Peyer's patch (tissue), 4 donors: Measurements from ENCODE around the gene TOM1L1.

Source experiments
- POLR2A ChIP-seq, 2 donors: fragments of 450-650 bp; IDR thresholded peaks; one replicate each; pipeline ENCODE4 v1.5.1; 2017; ENCODE audit warnings: antibody characterized with exemption in 2 of 2, mild to moderate bottlenecking in 2 of 2, moderate library complexity in 2 of 2
- TF ChIP-seq, protein P1 (sequence below), 6 experiments: fragments of 450-650 bp in 4 of 6; fragments of 200-600 bp in 2 of 6; sonication (generic) in 1 of 6; IDR thresholded peaks; one replicate each; pipeline ENCODE4 v1.5.1; 2017 to 2019; ENCODE audit warnings: antibody characterized with exemption in 6 of 6, mild to moderate bottlenecking in 3 of 6, moderate library complexity in 1 of 6

GRCh38 chr17:54951286-54951685 is 50.6 kb downstream of the TOM1L1 start:
- TF ChIP-seq, protein P1, sequence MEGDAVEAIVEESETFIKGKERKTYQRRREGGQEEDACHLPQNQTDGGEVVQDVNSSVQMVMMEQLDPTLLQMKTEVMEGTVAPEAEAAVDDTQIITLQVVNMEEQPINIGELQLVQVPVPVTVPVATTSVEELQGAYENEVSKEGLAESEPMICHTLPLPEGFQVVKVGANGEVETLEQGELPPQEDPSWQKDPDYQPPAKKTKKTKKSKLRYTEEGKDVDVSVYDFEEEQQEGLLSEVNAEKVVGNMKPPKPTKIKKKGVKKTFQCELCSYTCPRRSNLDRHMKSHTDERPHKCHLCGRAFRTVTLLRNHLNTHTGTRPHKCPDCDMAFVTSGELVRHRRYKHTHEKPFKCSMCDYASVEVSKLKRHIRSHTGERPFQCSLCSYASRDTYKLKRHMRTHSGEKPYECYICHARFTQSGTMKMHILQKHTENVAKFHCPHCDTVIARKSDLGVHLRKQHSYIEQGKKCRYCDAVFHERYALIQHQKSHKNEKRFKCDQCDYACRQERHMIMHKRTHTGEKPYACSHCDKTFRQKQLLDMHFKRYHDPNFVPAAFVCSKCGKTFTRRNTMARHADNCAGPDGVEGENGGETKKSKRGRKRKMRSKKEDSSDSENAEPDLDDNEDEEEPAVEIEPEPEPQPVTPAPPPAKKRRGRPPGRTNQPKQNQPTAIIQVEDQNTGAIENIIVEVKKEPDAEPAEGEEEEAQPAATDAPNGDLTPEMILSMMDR (IDR thresholded peaks at IDR 0.05), result no peak
- no peak for TF ChIP-seq POLR2A (IDR thresholded peaks at IDR 0.05)
